HEK293 (cell line): ENCODE measurements around the gene TCEAL8.

Source experiments
- CTCF ChIP-seq: fragments of 450-650 bp; formaldehyde crosslinking; IDR thresholded peaks from 2 replicates; pipeline ENCODE4 v1.5.1; 2016; ENCODE audit warnings: missing biosample characterization, missing genetic modification characterization
- PATZ1 ChIP-seq: fragments of 450-650 bp; formaldehyde crosslinking; IDR thresholded peaks from 2 replicates; pipeline ENCODE4 v1.5.1; 2016; ENCODE audit warnings: missing biosample characterization, missing genetic modification characterization
- RBAK ChIP-seq: fragments of 450-650 bp; formaldehyde crosslinking; IDR thresholded peaks from 2 replicates; pipeline ENCODE4 v1.5.1; 2016; ENCODE audit warnings: missing biosample characterization, missing genetic modification characterization
- SP2 ChIP-seq: fragments of 450-650 bp; formaldehyde crosslinking; IDR thresholded peaks from 2 replicates; pipeline ENCODE4 v1.5.1; 2016; ENCODE audit warnings: missing biosample characterization, missing genetic modification characterization
- SP3 ChIP-seq: fragments of 450-650 bp; formaldehyde crosslinking; IDR thresholded peaks from 2 replicates; pipeline ENCODE4 v1.5.1; 2016; ENCODE audit warnings: missing biosample characterization, missing genetic modification characterization
- ZBTB48 ChIP-seq: fragments of 450-650 bp; formaldehyde crosslinking; IDR thresholded peaks from 2 replicates; pipeline ENCODE4 v1.5.1; 2016; ENCODE audit warnings: missing biosample characterization, missing genetic modification characterization
- ZBTB7A ChIP-seq: fragments of 450-650 bp; formaldehyde crosslinking; IDR thresholded peaks from 2 replicates; pipeline ENCODE4 v1.5.1; 2016; ENCODE audit warnings: low read depth, missing biosample characterization, missing genetic modification characterization
- ZNF10 ChIP-seq: fragments of 450-650 bp; formaldehyde crosslinking; IDR thresholded peaks from 2 replicates; pipeline ENCODE4 v1.5.1; 2017; ENCODE audit warnings: missing biosample characterization, missing genetic modification characterization
- ZNF148 ChIP-seq: fragments of 450-650 bp; formaldehyde crosslinking; IDR thresholded peaks from 2 replicates; pipeline ENCODE4 v1.5.0; 2017; ENCODE audit warnings: missing biosample characterization, missing genetic modification characterization, borderline replicate concordance
- ZNF529 ChIP-seq: fragments of 450-650 bp; formaldehyde crosslinking; IDR thresholded peaks from 2 replicates; pipeline ENCODE4 v1.5.1; 2017; ENCODE audit warnings: missing genetic modification characterization, missing biosample characterization; ENCODE audit not compliant: insufficient replicate concordance
- ZNF558 ChIP-seq: fragments of 450-650 bp; formaldehyde crosslinking; IDR thresholded peaks from 2 replicates; pipeline ENCODE4 v1.5.1; 2016; ENCODE audit warnings: missing biosample characterization, missing genetic modification characterization
- ZNF596 ChIP-seq: fragments of 450-650 bp; IDR thresholded peaks from 2 replicates; pipeline ENCODE4 v1.5.0; 2018; ENCODE audit warnings: missing biosample characterization, mild to moderate bottlenecking, missing genetic modification characterization, moderate library complexity
- ZNF768 ChIP-seq: fragments of 450-650 bp; formaldehyde crosslinking; IDR thresholded peaks from 2 replicates; pipeline ENCODE4 v1.5.1; 2018; ENCODE audit warnings: missing biosample characterization, mild to moderate bottlenecking, missing genetic modification characterization
- ZNF792 ChIP-seq: fragments of 450-650 bp; formaldehyde crosslinking; IDR thresholded peaks from 2 replicates; pipeline ENCODE4 v1.5.1; 2016; ENCODE audit warnings: missing biosample characterization, missing genetic modification characterization

GRCh38 chrX:103253608-103254007 lies 1.3 kb downstream of the TCEAL8 start:
- TF ChIP-seq RBAK = no peak
- TF ChIP-seq CTCF (tag by site-specific recombination) = no peak
- no peak for TF ChIP-seq ZBTB48 (tag by site-specific recombination)
- TF ChIP-seq PATZ1 = no peak
- TF ChIP-seq ZNF792 (tag by site-specific recombination) = no peak
- TF ChIP-seq ZNF529 (tag by site-specific recombination) = no peak
- TF ChIP-seq ZNF10 = no peak
- TF ChIP-seq ZBTB7A (tag by site-specific recombination) = no peak
- no peak for TF ChIP-seq SP3 (tag by site-specific recombination)
- no peak for TF ChIP-seq ZNF558 (tag by site-specific recombination)
- no peak for TF ChIP-seq ZNF768
- TF ChIP-seq SP2 (tag by site-specific recombination) = no peak
- no peak for TF ChIP-seq ZNF596
- no peak for TF ChIP-seq ZNF148
